Stimulated activated CD4-positive, alpha-beta T cell treated with anti-CD3 and anti-CD28 coated beads, TNF-alpha, amount 100 ng/mL, for 24 hours (primary cell): Measurements from ENCODE around the gene HMGXB4.

Source experiments
- DNase-seq, 3 experiments: peaks; one replicate each; pipeline ENCODE4 v3.0.0-alpha.2; 2020; ENCODE audit warnings: low read depth in 3 of 3

The HMGXB4 gene

DNA sequence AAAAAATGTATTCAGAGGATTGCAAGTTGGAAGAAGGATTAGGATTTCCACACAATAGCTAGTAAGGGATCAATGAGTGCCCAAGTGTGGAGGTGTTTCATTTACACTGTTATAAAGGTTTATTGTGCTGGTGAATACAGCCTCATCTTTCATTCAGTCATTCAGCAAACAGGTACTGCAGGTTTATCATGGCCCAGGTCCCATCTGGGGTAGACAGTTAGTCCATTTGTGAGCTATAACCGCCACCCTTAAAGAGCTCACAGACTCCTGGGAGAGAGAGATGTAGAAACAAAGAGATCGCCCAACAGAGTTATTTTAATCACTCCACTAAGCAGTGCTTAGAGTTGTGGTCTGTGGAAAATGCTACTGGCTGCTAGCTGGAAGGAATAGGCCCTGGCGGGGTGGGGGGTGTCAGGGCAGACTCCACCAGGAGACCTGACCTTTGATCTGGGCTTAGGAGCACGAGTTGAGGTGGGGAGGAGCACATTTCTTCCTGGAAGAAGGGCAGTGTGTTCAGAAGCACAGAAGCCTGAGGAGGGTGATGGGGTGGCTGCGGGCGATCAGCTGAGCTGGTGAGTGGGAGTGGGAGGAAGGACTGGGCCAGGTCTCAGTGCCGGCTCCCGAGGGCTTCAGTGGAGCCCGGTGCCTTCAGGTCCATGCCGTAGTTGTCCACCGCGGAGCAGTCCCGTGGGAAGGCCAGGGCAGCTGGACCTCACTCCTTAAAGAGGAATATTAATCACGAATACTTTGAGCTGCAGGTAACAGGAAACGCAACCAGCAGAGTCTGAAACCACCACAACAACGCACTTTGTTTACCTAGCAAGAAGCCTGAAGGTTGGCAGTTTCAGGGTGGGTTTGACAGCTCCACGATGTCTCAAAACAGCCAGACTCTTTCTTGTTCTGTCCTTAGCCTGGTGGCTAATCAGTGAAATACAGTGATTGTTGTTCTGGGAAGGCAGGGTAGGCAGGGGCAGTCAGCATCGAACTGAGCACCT is 53.6 kb downstream of the HMGXB4 start:
- no peak for DNase-seq

DNA sequence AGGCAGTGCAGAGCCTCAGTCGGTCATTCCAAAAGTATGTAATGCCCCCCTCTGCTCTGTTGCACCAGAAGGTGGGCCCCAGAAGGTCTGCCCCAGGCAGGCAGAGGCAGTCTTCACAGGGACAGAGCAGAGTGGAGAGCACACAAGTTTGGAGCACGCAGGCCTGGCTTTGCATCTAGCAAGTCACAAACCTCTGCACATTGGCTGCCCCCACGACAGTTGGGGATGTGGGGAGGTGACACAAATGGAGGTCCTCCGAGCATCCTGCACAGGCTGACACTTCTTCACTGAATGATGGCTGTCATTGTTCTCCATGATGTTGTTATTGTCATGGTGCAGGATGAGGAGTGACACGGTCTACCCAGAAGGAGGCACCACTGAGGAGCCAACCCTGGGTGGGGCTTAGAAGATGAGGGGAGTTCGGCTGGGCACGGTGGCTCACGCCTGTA is 54.3 kb downstream of the HMGXB4 start:
- no peak for DNase-seq

DNA sequence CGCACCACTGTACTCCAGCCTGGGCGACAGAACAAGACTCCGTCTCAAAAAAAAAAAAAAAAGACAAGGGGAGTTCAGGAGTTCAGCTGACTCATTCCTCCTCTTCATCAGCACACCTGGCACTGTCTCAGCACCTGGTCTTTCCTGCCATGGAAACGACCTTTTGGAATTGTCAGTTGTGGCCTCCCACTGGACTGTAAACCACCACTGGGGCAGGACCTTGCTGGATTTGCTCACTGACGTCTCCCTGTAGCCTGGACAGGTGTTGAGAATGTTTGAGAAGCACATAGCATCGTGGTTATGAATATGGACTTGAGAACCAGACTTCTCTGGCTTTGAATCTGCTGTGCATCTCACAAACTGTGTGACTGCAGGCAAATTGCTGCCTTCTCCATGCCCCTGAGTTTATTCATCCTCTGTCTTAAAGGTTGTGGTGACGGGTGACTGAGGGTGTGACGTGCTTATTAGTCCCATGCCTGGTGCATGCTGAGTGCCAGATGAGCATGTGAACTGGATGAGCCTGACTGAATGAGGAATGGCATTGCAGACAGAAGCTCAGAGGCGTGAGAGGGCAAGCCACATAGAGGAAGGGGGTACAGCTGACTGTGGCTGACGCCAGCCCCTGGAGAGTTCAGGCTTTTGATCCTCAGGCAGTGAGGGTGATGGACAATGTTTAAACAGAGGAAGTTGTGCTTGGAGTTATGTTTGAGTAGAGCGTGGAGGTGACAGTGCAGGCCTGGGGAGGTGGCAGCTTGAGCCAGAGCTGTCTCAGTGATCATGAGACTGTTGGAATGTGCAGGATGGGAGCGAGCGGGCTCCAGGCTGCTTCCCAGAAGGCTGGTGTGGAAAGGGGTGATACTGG is 55.1 kb downstream of the HMGXB4 start:
- DNase-seq = no peak

DNA sequence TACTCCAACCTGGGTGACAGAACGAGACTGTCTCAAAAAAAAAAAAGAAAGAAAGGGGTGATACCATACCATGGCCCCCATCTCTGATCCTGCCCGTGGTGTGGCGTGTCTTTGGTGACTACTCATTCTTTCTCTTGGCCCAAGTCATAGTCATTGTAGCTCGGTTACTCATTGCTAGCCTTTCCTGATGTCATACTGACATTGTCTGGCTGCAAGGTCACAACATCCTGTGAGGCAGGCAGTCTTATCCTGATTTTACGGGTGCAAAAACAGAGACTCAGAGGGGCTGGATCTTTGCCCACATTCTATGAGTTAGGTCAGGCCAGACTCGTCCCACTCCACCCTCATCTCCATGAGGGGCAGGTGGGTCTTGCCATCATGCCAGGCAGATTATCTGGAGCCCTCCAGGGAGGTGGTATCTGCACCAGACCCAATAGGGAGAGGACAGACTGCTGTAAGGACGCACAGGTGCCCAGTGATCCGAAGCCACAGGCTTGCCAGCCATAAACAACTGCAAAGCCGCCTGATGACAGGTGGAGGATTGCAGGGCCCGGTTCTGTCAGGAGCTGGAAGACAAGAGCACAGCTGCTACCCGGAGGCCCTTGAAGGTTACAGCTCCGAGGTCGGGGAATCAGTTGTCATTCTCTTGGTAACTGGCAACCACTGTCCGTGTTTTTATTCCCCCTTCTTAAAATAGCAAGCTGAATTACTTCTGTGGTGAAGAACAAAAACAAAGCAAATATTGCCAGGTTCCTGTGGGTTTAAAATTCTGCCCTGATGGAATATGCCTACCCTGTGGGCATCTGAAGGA is 56.2 kb downstream of the HMGXB4 start:
- DNase-seq = no peak

DNA sequence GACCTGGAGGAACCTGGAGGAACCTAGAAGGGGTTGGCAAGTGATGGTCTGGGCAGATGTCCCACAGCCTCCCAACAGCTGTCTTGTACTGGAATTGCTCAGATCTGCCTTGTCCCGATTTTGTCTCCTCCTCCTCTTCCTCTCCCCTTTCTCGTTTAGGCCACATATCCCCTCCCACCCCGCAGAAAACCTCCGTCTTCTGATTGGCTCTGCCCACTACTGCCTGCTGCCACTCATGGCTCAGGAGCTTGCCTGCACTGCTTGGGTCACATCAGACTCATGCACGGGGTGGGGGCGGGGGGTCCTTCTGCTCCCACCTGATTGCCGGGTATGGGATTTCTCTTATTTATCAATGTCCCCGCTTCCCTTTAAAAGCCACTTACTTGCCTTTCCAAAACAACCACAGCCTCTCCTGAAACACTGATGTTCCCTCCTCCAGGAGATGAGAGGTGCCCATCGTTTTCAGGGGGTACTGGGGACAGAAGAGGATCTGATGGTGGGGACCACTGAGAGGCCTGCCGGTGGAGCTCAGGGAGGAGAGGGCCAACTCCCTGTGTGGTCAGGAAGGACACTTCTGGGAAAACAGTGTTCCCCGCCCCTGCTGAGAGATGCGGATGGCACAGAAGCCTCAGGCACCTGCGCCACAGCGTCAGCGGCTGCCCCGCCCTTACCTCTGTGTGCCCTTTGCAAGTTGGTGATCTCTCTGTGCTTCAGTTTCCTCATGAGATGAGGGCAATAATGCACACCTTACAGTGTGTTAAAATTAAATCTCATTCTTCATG is 57.1 kb downstream of the HMGXB4 start:
- DNase-seq = no peak

DNA sequence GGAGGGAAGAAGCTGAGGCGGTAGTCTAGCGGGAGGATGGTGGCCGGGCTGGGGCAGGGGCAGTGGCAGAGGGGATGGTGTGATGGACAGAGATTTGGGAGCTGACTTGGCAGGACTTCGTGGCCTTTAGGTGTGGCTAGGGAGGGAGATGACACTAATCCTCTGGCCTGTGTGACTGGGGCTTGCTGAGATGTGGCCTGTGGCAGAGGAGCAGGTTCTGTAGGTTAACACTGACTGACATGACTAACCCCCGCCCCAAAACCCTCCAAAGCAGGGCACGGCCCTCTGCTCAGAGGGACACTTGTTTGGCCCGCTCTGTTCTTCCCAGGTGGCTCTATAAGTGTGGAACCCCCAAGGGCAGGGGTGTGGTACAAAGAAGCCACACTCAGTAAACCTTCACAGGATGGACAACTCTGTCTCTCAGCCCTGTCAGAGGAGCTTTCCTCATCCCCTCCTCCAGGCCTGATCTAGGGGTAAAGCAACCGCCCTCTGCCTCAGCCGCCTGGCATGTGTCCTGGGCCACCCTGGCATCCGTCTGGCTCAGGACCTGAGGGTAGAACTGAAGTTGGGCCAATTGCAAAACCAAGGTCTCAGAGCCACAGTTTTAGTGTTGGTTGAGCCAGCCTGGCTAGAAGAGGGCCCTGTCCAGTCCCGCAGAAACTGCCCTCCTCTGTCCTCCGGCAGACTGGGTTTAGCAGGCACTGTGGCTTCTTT is 58.0 kb downstream of the HMGXB4 start:
- DNase-seq = no peak

DNA sequence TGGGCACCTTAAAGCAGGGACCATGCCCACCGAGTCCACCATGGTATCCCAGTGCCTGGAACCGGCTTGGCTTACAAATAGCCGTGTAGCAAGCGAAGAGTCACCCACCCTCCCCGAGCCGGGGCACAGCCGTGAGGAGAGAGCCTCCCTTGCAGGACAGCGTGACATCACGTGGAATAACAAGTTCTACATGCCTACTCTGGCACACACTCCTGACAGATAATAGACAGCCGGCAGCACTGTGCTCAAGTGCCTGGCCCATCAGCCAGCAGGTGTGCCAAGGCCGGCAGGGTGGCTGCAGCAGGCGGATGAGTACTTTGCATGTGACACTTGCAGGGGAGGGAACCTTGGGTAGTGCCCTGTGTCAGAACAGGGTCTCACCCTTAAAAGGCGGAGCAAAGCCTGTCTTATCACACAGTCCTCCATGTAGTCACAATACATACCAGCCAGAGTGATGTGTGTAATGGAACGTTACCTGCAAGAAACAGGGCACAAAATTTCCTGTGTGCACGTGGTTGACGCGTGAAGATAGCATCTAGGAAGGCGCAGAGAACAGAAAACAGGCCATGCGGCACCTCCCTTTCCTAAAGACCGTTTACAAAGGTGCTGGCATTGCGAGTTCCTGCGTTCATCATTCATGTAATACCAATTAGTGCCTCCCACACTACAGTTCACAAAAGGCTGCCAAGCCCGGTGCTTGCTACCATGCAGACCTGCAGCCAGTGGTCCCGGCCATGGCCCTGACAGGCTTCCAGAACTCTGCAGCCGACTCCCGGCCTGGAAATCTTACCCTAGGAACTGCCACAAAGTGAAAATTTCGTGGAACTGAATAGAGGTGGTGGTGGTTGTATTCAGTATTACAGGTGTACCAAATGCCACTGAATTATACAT is 58.8 kb downstream of the HMGXB4 start:
- DNase-seq = no peak

DNA sequence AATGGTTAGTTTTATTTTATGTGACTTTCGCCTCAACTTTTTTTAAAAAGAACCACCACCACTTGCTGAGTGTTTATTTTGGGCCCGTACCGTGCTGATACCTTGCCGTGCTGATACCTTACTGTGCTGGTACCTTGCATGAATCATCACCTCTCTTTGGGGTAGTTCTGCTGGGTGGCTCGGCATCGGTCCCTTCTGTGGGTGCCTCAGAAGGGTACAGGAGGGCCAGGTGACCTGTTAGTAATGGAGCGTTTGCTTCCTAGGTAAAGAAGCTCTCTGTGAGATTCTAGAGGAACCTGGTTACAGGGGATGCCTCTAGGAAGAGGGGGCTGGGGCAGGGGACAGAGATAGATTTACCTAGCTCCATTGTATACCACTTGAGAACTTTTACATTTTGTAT is 59.5 kb downstream of the HMGXB4 start:
- DNase-seq = no peak

DNA sequence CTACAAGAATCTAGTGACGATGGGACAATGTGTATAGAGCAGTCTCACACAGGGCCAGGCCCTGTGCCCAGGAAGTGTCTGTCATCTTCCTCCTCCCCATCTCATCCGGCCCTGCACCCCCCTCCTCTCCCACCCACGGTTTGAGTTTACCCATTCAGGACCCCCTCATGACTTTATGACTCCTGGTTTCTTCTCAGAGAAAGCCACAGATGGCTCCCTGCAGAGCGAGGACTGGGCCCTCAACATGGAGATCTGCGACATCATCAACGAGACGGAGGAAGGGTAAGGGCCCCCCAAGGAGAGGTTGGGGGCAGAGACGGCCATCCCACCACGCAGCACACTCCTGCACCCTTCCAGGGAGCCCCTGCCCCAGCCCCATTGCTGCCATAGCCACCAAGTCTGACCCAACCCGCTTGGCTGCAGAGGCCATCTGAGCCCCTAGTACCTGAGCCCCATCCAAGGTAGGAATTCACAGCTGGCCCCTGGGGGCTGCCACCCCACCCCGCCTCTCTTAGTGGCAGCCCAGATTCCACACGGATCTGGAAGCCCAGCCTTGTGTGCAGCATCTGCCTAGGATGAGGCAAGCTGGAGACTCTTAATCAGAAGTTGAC is 60.5 kb downstream of the HMGXB4 start:
- no peak for DNase-seq

DNA sequence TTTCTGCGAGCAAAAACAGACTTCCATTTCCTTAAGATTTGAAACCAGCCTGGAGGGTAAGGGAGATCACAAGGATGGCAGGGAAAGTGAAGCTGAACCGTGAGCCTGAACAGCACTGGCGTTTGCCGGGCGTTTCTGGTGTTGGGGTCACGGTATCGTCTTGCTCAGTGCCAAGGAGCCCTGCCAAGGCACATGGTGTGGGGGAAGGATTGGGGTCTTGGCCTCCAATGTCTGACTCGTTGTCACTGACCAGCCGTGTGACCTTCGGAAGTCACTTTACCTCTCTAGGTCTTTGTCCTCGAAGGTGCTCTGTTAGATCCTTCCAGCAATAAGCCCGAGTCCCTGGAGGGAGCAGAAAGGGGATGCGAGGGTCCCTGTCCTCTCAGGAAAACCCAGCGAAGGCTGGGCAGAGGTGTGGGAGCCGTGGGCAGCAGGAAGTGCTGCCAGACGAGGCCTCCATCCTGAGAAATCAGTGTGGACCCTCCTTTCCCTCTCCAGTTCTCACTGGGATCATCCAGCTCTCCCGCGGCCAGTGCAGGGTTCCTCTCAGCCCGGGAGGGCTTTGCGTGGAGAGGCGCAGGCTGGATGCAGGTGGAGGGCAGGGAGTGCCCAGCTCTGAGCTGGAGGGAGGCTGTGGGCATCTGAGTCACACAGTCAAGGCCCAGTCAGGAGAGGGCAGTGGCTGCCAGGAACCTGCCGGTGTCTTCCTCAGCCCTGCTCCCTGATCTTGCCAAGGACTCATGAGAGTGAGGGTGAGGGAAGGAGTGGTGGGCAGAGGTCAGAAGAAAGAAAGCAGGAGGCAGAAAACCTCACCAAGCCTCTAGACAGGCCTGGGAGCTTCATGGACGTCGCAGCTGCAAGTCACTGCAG is 61.3 kb downstream of the HMGXB4 start:
- no peak for DNase-seq

DNA sequence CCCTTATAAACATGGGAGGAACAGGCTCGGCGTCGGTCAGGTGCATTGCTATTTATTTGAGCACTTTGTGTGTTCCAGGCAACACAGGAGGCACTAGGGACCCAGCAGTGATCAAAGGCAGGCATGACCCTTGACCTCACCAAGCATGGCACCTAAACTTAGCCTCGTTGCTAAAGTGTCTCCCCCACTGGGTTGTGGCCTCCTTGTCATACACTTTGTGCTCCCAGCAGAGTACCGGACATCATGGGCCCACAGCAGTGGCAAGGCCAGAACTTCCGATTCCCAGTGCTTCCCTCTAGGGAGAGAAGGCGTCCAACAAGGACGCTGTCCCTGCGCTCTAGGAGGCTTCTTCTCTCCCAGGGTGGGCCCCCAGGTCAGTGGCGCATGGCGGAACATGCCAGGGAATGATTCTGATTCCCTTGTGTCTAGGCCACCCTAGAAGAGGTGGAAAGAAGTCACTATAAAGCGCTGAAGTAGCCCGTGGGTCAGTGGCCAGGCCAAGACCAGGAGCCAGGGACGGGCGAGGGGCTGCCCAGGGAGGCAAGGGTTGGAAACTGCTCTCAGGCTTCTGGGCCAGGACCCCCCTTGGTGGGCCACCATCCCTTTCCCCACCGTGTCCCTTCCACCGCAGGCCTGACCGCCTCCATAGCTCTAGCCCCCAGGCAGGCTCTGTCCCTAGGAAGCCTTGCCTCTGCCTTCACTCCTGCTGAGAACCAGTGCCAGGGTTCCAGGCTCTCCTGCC is 62.1 kb downstream of the HMGXB4 start:
- no peak for DNase-seq

DNA sequence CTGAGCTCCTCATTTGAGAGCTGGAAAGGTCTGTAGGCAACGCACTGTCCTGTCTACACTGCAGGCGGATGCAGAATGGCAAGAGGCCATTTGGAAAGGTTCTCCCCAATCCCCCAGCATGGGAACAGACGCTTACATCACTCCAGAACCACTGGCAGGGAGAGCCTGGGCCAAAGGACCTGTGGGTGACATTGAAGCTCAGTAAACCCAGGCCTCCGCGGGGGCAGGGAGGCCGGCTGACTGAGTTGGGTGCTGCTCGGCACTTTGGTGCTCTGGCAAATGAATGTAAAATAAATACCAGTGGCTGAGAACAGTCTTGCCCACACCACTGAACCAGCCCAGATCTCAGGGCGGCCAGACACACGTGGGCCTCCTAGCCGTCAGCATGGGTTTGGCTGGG is 64.8 kb downstream of the HMGXB4 start:
- no peak for DNase-seq

DNA sequence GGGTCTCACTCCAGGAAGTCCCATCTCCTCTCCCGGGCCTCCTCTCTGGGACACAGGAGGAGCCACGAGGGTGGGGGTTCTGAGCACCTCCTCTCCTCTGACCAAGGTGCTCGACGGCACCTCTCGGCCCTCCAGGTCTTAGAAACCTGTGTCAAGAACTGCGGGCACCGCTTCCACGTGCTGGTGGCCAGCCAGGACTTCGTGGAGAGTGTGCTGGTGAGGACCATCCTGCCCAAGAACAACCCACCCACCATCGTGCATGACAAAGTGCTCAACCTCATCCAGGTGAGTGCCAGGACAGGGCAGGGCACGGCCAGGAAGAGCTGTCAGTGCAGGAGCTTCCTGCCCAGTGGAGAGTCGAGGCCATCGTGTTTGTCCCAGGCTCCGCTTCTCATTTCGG is 65.6 kb downstream of the HMGXB4 start:
- no peak for DNase-seq

DNA sequence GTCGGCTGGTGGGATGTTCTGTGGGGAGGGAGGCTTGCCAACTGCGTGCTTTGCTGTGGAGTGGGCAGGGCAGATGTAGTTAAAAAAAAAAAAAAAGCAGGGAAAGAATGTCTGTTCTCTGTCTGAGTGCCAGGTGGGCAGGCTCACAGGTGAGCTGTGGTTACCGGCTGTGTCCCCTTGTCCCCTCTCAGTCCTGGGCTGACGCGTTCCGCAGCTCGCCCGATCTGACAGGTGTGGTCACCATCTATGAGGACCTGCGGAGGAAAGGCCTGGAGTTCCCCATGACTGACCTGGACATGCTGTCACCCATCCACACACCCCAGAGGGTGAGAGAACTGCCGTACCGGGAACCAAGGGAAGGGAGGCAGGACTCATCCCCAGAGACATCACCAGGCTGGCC is 66.0 kb downstream of the HMGXB4 start:
- DNase-seq = no peak

DNA sequence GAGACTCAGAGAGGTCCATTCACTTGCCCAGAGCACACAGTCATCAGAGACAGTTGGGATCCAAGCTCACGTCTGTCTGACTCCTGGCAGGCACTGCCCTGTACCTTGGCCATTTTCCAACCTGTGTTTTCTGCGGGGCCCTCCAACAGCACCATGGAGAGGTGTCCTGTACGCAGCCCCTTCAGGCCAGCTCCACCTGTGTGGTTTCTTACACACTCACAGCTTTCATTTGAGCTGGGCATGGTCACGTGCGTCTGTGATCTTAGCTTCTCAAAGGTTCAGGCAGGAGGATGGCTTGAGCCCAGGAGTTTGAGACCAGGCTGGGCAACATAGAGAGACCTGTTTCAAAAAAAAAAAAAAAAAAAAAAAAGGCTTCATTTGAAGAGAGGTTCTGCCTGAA is 66.8 kb downstream of the HMGXB4 start:
- DNase-seq = no peak

DNA sequence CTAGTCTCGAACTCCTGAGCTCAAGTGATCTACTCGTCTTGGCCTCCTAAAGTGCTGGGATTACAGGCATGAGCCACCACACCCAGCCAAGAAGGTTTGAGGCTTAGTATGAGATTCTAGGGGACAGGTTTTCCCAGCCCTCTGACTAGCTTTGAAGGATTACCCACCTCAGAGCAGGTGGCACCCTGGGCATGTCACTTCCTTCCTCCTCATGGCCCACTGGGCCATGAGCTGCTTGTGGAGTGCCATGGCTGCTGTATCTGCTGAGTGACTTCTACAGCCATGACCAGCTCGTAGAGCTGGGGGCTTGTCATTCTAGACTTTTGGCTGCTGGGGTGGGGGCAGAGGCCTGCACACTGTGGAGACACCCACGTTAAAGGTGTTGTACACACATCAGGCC is 67.5 kb downstream of the HMGXB4 start:
- DNase-seq = no peak

DNA sequence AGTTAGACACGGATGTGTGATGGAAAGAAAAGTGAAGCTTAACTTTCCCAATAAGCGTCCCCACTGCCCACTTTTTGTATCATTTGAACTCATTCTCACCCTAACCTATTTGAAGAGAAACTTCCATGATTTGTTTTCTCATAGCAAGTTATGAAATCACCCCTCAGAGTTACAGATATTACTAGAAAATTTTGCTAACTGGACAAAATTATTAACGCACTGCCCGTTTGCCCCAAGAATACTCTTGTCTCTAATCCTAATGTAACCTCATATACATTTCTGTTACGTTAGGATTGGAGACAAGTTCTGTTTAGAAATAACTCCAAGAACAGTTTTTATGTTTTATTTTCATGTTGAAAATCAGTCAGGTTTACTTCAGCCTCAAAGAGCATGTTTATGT is 67.9 kb downstream of the HMGXB4 start:
- no peak for DNase-seq
